ENCODE data around the gene CAD.

Gene CAD

DNA sequence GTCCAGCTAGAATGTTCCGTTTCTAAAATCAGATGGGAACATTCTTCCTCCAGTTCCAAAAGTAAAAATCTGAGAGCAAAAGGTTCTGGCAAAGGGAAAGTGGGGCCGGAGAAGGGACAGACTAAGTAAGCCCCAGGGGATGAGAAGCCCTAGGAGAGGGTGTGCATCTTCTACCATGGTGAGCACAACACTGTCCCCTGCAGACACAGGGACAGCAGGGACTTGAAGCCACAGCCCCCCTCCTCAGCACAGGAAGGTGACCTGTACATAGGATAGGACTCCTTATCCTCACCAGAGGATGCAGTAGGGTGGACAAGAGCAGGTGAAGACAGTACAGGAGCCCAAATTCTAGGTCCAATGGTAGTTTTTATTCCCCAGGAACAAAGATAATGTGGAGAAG lies 17.9 kb upstream of the CAD start:
- no peak for DNase-seq

DNA sequence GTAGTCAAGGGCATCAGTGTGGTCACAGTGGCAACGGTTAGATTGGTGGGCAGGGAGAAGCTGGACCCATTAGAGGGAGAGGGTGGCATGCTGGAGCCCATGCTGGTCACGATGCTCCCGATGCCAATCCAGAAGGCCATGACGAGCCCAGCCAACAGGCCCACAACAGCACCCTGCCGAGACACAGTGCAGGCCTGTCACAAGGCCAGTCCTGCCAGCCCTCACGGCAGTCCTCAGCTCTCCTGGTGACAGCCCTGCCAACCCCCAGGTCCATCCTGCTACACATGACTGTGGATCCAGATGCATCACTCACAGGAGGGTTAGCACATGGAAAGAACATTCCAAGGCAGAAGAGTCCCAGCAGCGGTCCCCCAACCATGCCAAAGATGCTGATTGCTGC lies 15.5 kb upstream of the CAD start:
- DNase-seq: no peak

DNA sequence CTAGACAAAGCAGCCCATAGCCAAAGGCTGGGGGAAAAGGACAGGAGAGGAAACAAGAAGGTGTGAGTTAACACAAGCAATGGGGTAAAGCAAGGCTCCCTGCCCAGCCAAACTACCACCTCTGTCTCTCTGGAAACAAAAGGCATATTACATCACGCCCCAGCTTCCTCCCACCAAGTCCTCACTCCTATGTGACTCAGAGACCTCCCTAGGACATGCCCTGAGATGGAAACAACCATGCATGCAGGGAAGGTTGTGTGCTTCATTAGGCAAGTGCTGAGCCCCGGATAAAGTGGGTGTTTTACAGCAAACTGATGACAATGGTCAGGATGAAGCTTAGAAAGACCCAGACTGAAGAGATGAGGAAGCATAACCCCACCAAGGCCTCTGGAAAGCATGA lies 14.3 kb upstream of the CAD start:
- DNase-seq: no peak

DNA sequence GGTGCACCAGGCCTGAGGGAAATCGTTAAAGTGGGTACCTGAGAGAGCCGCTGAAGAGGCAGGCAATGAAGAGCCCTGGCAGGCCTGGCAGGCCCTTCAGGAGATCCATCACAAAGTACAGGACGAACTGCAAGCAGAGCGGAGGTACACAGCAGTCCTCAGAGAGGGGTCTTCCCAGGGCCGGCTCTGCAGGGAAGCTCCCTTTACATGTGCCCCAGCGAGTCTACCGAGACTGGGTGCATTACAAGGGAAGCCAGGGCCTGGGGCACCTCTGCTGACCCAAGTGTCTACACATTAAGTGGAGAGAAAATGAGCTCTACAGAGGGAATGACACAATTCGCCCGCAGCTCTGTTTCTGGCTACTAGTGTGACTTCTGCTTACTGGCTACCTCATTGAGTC lies 13.4 kb upstream of the CAD start:
- DNase-seq: no peak

DNA sequence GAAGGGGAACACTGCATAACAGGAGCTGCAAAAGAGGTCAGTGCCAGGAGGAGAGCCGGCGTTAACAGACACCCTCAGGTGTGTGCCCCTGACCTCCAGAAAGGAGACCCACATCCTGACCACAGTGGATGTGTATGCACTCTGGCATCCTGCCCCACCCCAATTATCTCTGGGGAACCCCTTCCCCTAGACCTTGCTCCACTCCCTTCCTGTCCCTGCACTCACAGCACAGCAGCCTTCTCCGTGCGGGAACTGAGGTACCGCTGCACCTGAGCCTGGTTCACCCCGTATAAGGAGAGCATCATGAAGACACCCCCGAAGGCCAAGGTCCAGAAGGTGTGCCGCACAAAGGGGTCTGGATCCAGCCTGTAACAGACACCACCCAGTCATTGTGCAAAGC lies 12.6 kb upstream of the CAD start:
- no peak for DNase-seq

DNA sequence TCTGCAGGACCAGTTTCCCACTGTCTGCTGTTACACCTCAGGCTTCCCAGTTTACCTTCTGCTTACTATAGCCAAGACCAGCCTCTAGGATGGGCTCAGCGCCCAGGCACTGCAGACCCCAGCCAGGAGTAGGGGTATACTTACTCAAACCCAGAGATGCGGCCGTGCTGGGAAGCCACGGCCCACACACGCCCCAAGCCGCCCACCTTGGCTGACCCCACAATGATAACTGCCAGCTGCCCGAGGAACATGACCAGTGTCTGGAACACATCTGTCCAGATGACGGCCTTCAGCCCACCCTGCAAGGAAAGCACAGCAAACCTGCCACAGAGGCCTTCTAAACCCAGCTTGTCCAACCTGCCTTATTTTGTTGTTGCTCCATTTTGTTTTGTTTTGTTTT lies 12.0 kb upstream of the CAD start:
- DNase-seq: no peak

DNA sequence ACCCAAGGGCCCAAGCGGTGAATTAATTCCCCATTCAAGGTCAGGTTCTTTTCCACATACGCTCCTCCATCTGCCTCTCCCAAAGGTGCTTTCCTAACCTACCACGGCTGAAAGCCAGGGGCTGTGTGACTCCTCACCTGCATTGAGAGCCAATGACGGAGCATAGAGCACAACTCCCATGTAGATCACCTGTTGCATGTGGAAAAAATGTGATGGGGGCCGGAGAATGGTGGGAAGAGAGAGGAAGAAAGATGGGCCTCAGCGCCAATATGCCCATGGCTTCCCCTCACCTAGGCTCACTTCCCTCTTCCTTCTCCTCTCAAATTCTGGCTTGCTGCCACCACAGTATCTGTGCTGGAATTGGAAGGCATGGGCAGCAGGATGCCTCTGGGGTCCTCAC lies 10.8 kb upstream of the CAD start:
- DNase-seq: no peak

DNA sequence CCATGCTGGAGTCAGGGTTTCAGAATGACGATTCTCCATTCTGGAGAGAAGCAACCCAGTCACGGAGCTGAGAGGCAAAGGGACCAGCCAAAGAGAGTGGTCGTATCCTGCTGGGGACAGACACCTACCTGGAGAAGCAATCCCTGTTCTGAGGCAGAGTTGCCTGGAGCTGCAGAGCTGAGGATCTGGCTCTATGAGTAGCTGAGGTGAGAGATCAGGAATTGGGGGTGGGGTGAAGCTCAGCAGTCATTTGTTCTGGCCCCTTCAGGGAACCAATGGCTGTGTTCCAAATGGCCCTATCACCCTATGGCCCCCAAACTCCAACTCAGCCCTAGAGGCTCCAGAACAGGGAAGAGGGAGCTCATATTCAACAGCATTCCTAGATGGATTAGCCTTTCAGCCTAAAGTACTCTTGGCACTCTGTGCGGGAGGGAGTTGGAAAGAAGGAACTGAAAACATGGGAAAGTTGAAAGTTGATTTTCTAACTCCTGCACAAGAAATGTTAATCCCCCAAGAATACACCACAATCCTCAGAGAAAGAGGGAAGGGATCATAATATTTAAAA lies 8.6 kb upstream of the CAD start:
- DNase-seq: no peak

DNA sequence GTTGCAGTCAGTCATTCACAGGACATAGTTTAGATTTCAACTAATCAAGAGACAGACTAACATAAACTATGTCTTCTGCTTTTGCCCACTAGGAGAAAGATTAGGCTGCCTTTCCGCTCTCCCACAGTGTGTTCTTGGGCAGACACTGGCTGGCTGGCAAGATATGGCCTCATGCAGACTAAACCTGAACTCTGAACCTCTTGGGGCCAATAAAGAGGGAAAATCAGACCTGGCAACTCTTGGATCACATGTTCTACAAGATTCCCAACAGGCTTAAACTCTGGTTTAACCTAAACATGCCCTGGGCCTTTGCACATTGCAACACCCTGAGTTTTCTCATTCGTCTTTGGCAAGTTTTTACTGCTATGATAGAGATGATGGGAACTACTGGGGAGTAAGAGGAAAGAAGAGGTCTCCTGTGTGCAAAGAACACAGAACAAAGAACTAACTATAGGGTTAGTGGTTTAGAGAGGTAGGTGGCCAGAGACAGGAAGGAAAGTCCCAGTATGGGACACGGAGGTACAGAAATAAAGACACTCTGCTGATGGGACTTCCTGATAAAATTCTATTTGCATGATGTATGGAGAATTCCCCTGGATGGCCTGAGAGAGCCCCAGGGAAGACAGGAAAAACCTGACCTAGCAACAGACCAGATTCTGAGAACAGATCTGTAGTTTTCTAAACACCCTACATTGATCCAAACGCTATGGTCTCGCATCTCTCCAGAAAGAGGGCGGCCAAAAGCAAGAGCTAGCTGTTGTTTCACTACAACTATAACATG lies 7.4 kb upstream of the CAD start:
- no peak for DNase-seq

DNA sequence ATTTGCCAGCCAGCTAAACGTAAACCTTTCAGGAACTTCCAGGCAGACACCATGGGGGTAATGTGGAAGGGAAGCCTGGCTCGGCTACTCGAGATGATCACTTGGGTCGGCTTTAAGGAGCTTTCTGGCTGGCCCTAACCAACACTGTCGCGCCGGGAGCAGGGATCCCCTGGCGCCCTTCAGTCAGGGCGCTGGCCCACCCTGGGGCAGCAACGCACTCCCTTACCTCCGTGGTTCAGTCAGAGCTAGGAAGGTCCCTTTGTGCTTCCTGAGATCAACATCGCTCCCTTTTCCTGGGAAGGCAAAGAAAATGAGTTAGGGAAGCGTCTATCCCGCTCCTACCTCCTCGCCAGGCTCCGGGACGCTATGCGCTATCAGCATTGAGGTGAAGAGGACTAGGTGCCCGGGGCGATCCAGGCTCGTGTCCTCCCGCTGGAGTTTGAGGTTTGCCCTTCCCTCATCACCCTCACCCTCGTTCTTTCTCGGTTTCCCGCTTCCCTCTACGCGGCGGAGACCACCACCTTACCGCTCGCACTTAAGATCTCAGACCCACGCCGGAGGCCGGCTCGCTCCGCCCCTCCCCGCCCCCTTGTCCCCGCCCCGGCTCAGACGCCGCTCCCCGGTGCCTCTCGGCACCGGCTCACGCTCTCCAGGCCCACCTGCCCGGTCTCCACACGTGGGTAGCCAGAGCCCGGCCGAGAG lies 5.8 kb upstream of the CAD start:
- DNase-seq: peak; percentile 4

DNA sequence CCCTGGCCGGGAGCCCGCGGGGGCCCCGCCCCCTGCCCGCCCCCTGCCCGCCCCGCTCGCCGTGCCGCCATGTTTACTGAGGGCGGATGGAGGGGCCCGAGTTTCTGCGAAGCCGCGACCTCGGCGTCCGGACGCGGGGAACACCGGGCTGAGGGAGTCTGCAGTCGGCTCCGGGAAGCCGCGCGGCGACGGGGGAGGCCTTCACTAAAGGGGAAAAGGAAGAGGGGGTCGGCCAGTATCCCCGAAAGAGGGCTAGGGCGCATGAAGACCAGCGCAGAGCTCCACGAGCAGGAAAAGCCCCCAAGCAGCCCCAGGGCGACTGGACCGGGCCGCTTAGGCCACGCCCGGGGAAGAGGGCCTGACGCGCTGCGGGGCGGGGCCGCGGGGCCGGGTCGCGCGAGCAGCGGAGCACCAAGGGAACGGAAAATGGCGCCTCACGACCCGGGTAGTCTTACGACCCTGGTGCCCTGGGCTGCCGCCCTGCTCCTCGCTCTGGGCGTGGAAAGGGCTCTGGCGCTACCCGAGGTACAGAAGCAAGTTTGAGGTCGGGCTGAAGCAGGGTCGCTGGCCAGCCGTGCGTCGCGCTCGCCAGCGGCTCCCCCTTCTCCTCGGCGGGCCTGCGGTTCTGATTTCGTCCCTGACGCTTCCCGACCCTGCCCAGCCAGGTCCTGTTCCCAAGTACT lies 5.1 kb upstream of the CAD start, which contains the start of the genes ATRAID and SLC5A6:
Gene ATRAID, plus strand, starts transcription at position 99 of the 683 bp plus-strand sequence. Its CDS starts 328 bp downstream, at position 427.
Gene SLC5A6, minus strand, starts transcription at position 326 of the 683 bp plus-strand sequence. CDS start 4,618 bp downstream, outside the sequence.
- peak; percentile 89 for DNase-seq

DNA sequence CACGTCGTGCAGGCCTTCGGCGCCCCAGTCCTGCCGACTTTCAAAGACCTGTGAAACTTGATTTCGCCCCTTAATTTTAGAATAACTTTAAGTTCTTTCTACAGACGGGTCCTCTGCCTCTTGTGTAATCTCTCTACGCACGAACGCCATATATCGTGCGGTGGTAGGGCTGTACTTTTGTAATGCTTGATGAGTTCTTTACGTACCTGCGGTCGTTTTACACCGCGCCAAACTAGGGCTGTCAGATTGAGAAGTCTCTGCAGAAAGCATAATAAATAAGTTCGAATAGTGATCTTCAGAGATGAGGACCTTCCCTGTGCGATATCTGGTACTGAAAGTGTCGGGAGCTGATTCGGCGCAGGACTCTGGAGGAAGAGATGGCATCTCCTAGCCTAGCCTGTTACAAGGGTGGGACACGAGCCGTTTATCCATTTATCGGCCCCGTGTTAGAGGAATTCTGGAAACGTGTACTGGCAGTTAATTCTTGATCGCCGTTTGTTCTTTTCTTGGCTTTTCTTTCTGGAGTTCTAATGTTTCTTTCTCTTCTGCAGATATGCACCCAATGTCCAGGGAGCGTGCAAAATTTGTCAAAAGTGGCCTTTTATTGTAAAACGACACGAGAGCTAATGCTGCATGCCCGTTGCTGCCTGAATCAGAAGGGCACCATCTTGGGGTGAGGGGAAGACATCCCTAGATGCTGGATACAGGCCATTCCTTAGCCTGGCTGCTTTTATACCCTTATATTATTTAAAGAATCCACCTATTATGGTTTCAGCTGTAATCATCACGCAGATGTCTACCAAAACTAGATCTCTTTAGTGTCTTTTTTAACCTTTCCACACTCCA lies 4.3 kb upstream of the CAD start:
- DNase-seq: peak; percentile 66

DNA sequence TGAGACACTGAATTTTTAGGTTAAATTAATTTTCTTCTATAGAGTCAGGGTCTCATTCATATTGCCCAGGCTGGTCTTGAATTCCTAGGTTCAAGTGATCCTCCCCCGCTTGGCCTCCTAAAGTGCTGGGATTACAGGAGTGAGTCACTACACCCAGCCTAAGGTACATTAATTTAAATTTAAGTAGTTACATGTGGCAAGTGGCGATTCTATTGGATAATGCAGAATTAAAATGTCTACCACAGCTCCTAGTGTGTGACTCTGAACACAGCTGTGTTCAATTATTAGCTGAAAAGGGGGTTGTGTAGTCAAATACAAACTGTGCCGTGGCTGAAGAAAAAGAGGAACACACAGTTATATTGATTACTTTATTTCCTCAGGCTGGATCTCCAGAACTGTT lies 2.2 kb upstream of the CAD start:
- no peak for DNase-seq

DNA sequence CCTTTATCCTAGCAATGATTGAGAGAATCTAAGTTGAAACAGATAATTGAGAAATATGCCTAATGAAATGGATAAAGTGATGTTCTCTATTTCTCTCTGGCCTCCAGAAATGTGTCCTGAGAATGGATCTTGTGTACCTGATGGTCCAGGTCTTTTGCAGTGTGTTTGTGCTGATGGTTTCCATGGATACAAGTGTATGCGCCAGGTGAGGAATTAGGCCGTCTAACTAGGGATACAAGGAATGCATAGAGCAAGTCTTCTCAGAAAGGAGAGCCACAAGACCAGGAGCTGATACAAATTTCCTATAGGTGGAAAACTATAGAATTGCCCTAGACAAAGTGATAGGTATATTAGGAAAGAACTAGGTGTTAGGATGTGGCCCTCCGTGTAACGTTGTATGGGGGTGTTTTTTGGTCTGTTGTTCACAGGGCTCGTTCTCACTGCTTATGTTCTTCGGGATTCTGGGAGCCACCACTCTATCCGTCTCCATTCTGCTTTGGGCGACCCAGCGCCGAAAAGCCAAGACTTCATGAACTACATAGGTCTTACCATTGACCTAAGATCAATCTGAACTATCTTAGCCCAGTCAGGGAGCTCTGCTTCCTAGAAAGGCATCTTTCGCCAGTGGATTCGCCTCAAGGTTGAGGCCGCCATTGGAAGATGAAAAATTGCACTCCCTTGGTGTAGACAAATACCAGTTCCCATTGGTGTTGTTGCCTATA lies 592 bp upstream of the CAD start:
- DNase-seq: no peak

DNA sequence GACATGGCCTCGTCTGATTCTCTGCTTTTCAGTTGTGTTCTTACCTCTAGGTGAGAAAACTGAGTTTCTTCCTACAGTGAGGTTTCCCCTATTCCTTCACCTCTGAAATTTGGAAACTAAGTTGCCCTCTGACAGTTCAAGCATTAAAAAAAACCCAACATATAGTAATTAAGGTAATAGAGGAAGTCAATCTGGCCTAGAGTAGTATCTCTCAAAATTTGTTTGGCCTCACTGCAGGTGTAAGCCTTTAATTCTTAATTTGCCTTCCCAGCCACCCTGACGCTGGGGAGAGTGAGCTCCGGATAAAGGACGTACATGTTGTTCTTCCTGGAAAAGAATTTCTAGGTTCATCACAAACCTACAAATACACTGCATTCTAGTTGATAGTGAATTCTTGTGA lies 1.4 kb downstream of the CAD start:
- no peak for DNase-seq

DNA sequence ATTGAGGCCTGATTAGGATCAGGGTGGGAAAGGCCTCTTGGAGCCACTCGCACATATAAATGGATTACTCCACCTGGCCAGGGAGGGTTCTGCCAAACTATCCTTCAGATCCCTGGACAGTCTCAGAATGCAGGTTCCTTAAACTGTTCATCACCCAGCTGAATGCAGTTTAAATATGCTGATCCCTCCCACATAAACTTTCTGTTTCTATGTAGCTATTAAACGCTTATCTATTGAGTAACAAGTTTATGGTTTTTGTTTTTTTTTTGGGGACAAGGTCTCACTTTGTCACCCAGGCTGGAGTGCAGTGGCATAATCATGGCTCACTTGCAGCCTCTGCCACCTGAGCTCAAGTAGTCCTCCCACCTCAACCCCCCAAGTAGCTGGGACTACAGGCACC lies 1.9 kb downstream of the CAD start:
- no peak for DNase-seq

DNA sequence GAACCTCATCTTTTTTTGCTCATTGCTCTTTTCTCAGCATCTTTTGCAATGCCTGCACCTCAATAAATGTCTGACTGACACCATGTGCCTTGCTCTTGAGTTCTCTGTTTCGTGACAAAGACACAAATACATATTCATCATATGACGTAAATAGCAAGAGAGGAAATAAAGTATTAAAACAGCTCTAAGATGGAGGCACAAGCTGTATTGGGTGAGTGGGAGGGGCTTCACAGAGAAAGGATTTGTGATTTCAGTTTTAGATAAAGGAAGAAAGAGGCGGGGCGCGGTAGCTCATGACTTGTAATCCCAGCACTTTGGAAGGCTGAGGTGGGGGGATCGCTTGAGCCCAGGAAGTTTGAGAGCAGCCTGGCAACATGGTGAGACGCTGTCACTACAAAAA lies 2.9 kb downstream of the CAD start:
- no peak for DNase-seq

DNA sequence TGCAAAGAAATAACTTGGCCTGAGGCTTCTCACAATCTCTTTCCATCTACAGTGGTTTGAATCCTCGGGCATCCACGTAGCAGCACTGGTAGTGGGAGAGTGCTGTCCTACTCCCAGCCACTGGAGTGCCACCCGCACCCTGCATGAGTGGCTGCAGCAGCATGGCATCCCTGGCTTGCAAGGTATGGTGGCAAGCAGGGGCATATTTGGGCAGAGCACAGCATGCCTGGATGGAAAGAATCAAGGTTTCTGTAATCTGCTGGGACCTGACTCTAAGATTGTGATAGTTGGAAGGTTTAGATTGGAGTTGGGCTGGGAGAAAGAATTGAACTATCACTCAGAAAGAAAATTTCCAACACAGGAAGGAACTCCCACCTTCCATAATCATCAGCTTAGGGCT lies 4.0 kb downstream of the CAD start:
- DNase-seq: no peak

DNA sequence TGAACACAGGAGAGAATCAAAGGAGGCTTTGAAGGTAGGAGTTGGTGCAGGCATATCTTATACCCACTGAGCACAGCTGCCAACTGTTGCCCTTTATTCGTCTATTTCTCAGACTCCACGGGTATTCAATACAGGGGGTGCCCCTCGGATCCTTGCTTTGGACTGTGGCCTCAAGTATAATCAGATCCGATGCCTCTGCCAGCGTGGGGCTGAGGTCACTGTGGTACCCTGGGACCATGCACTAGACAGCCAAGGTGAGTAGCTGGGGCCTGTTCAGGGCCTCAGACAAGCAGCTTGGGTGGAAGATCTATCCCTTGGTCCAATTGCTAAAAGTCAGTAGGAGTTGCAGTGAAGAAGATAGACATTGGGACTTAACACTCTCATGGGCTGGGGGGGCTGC lies 5.2 kb downstream of the CAD start:
- DNase-seq: no peak

DNA sequence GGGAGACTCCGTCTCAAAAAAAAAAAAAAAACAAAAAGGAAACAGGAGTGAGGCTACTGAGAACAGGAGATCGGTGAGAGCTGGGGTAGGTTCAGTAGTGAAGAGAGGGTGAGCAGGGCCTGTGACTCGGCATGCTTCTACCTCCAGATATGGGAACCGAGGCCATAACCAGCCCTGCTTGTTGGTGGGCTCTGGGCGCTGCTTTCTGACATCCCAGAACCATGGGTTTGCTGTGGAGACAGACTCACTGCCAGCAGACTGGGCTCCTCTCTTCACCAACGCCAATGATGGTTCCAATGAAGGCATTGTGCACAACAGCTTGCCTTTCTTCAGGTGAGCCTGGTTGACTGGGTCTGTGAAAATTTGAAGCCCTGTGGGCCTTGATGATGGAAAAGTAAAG lies 6.2 kb downstream of the CAD start:
- no peak for DNase-seq

DNA sequence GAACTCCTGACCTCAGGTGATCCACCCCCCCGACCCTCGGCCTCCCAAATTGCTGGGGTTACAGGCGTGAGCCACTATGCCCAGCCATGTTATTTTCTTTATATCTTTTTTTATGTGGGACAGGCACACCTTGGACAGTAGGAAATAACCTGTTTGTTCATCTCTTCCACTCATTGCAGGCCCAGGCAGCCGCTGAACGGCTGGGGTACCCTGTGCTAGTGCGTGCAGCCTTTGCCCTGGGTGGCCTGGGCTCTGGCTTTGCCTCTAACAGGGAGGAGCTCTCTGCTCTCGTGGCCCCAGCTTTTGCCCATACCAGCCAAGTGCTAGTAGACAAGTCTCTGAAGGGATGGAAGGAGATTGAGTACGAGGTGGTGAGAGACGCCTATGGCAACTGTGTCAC lies 8.4 kb downstream of the CAD start:
- no peak for DNase-seq

DNA sequence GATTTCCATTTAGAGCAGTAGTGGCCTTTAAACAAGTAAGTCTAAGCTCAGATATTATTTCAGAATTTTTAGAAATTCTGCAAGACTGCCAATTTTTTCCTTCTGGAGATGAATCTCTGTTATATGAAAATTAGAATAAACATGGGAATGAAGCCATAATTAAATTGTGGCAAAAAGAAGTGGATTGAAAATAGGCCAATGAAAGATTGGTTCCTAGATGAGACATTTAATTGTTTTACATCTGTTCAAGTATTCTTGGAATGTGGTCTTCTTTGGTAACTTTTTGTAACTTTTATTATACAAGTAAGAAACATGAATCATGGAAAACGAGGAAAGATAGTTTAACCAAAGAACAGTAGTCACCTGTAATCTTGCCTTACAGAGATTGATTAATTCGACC lies 10.3 kb downstream of the CAD start:
- no peak for DNase-seq
